Stimulated activated memory B cell treated with anti-CD40 and anti-IgM and Interleukin-4, amounts not matched to agents 10 μg/mL and 1 μg/mL and 100 μg/mL, for 72 hours (primary cell): Measurements from ENCODE around the gene UNC13C.

Experiments
- ATAC-seq: fragments of 150-1000 bp; cut with Tn5 transposase; 2 replicates; pipeline ENCODE4 v1.10.0; 2021
- H3K27ac Mint-ChIP-seq: one replicate; pipeline ENCODE4 v1.8.0; 2022; ENCODE audit warnings: mild to moderate bottlenecking, mixed read lengths
- H3K27me3 Mint-ChIP-seq: one replicate; pipeline ENCODE4 v1.8.0; 2022; ENCODE audit warnings: mixed read lengths
- H3K36me3 Mint-ChIP-seq: one replicate; pipeline ENCODE4 v1.8.0; 2022; ENCODE audit warnings: mixed read lengths
- H3K4me1 Mint-ChIP-seq: one replicate; pipeline ENCODE4 v1.8.0; 2022; ENCODE audit warnings: mixed read lengths
- H3K4me3 Mint-ChIP-seq: one replicate; pipeline ENCODE4 v1.8.0; 2022; ENCODE audit warnings: mild to moderate bottlenecking, moderate library complexity, mixed read lengths
- H3K9me3 Mint-ChIP-seq: one replicate; pipeline ENCODE4 v1.8.0; 2022; ENCODE audit warnings: mixed read lengths

Gene UNC13C

DNA sequence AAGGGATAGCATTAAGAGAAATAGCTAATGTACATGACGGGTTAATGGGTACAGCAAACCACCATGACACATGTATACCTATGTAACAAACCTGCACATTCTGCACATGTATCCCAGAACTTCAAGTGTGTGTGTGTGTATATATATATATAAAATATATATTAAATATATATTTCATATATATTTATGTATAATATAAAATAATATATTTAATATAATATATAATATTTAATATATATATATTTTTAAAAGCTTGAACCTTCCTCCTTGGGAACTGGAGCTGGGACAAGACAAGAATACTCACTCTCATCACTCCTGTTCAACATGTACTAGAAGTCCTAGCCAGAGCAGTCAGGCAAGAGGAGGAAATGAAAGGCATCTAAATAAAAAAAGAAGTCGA is 149.3 kb downstream of the UNC13C start:
- H3K27me3 Mint-ChIP-seq, result no peaks in the 10 kb centered on the region
- no peaks in the 10 kb centered on the region for H3K4me1 Mint-ChIP-seq
- H3K9me3 Mint-ChIP-seq, result peaks cover 3% of the 10 kb centered on the region
- no peak for ATAC-seq
- no peak overlapping the region for H3K27ac Mint-ChIP-seq
- H3K36me3 Mint-ChIP-seq, result no peaks in the 10 kb centered on the region
- H3K4me3 Mint-ChIP-seq, result no peak overlapping the region

DNA sequence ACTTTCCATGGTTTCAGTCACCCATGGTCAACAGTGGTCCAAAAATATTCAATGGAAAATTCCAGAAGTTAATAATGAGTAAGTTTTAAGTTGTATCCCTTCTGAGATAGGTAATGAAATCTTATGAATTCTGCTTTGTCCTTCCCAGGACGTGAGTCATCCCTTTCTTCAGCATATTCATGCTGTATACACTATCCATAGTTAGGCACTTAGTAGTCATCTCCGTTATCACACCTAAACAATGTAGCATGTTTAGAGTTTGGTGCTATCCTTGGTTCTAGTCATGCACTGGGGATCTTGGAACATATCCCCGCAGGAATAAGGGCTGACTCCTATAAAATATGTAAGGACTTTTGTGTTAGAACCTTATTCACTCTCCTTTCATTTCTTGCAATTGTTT is 153.2 kb downstream of the UNC13C start:
- Mint-ChIP-seq H3K4me1 (no peaks in the 10 kb centered on the region), H3K27ac (no peak overlapping the region), H3K36me3 (no peaks in the 10 kb centered on the region), H3K9me3 (peaks cover 3% of the 10 kb centered on the region), H3K4me3 (no peak overlapping the region), H3K27me3 (no peaks in the 10 kb centered on the region)
- no peak for ATAC-seq

DNA sequence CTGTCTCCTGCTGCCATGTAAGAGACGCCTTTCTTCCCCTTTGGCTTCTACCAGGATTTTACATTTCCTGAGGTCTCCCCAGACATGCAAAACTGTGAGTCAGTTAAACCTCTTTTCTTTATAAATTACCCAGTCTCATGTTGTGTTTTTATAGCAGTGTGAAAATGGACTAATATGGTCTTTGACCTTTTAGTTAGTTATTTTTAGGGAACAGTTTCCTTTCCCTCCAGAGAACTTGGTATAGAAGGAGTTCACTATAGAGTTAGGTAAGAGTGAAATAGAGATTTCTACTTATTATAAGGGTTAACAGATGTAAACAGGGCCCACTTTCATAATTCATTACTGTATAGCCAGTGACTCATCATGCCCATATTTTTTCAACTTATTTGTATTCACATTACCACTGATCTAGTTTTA is 170.9 kb downstream of the UNC13C start:
- Mint-ChIP-seq H3K27ac (no peak overlapping the region), H3K27me3 (no peaks in the 10 kb centered on the region), H3K9me3 (peaks cover 3% of the 10 kb centered on the region), H3K36me3 (no peaks in the 10 kb centered on the region), H3K4me1 (no peaks in the 10 kb centered on the region), H3K4me3 (no peak overlapping the region)
- ATAC-seq, result no peak

DNA sequence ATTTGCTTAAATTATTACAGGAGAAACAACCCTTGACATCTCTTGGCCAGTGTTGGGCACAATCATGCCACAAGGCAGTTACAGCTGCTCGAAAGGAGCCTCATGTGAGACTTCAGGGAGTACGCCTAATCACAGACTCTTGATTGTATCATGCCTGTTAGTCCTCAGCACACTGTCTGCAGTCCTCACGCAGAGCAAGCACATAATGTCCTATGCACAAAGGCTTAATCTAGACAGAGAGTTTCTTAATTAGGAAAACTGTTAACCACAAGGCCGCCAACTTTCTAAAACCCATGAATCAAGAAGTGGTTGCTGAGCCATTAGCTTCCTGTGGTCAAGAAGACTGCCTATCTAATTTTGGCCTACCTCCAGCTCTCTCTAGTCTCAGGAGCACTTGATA is 172.0 kb downstream of the UNC13C start:
- H3K36me3 Mint-ChIP-seq, result no peaks in the 10 kb centered on the region
- no peak overlapping the region for H3K27ac Mint-ChIP-seq
- no peaks in the 10 kb centered on the region for H3K27me3 Mint-ChIP-seq
- H3K4me3 Mint-ChIP-seq, result no peak overlapping the region
- peaks cover 3% of the 10 kb centered on the region for H3K9me3 Mint-ChIP-seq
- H3K4me1 Mint-ChIP-seq, result no peaks in the 10 kb centered on the region
- no peak for ATAC-seq

DNA sequence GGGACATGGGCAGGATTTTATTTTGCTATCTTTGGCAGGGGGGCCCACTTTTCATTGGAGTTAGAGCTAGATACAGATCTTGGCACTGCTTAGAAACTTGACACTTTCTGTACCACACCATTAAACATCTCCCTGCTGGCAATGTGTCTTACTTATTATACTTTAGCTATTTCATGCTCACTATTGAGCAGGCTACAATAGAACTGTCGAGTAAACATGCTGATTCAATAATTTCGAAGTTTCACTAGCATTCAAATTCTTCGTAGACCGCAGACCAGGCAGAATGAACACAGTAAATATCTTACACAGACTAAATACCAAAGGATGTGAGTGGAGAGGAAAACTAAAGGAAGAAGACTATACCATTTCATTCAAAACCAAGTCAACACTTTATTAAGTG is 180.8 kb downstream of the UNC13C start:
- H3K4me1 Mint-ChIP-seq, result no peaks in the 10 kb centered on the region
- no peak for ATAC-seq
- no peaks in the 10 kb centered on the region for H3K36me3 Mint-ChIP-seq
- no peak overlapping the region for H3K27ac Mint-ChIP-seq
- no peaks in the 10 kb centered on the region for H3K9me3 Mint-ChIP-seq
- no peak overlapping the region for H3K4me3 Mint-ChIP-seq
- no peaks in the 10 kb centered on the region for H3K27me3 Mint-ChIP-seq

DNA sequence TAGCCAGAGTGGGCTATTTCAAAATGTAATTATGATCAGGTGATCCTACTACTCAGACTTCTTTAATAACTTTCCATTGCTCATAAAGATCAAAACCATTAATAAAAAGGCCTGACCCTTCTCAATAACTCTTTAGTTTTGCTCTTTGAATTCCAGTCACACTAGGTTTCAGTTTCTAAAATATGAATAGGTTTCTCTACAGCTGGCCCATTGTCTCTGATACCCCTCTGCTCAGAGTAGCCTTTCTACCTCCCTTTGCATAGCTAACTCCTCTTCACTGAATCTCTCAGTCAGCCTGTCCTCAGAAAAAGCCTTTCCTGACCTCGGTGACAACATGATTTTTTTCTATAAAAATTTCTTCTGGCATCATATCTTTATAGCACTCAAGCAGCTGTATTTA is 209.1 kb downstream of the UNC13C start:
- H3K9me3 Mint-ChIP-seq, result peaks cover 9% of the 10 kb centered on the region
- no peak for ATAC-seq
- no peaks in the 10 kb centered on the region for H3K4me1 Mint-ChIP-seq
- H3K27ac Mint-ChIP-seq, result no peak overlapping the region
- H3K4me3 Mint-ChIP-seq, result no peak overlapping the region
- H3K27me3 Mint-ChIP-seq, result no peaks in the 10 kb centered on the region
- no peaks in the 10 kb centered on the region for H3K36me3 Mint-ChIP-seq

DNA sequence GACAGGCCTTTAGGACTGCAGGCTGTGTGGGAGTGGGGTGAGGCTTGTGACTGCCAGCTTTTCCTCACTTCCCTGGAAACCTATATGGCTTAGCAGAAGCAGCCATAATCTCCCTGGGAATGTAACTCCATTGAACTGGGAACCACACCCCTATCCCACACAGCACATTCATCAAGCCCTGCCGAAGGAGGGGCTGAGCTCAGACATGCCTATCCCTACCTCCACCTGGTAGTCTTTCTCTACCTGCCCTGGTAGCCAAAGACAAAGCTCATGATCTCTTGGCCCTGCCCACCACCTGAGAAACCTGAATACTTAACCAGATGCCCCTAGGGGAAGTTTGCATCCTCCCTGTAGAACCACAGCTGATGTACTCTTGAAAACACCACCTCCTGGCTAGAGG is 219.8 kb downstream of the UNC13C start:
- Mint-ChIP-seq H3K36me3 (no peaks in the 10 kb centered on the region), H3K9me3 (peaks cover 11% of the 10 kb centered on the region), H3K4me1 (no peaks in the 10 kb centered on the region), H3K27me3 (no peaks in the 10 kb centered on the region), H3K4me3 (no peak overlapping the region), H3K27ac (no peak overlapping the region)
- no peak for ATAC-seq

DNA sequence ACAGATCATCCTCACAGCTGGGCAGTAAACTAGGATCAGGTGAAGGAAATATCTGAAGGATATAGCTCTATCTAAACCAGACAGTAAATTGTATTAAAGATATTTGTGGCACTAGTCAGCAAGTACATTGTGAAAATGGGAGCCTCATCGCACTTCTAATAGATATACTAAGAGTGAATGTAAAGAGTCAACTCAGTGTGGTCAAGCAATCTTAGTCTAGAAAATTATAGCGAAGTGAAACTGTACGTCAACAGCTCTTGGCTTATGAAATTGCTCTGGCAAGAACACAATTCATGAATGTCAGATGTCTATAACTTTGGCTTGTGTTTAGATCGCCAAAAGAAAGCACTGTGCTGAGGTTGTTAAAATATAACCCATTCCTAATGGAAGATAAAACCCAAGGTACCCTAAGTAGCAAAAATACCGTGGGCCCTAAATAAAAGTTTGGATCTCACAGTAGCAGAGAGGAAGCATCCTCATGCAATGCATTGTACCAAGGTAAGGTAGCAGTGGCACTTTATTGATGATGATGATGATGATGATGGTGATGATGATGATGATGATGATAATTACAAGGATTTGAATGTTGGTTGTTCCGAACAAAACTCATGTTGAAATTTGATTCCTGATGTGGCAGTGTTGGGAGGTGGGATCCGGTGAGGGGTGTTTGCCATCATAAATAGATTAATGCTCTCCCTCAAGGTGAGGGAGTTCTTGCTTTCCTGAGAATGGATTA is 228.5 kb downstream of the UNC13C start:
- no peak for ATAC-seq
- Mint-ChIP-seq H3K4me3 (no peak overlapping the region), H3K9me3 (peaks cover 4% of the 10 kb centered on the region), H3K27ac (no peak overlapping the region), H3K36me3 (no peaks in the 10 kb centered on the region), H3K27me3 (no peaks in the 10 kb centered on the region), H3K4me1 (no peaks in the 10 kb centered on the region)

DNA sequence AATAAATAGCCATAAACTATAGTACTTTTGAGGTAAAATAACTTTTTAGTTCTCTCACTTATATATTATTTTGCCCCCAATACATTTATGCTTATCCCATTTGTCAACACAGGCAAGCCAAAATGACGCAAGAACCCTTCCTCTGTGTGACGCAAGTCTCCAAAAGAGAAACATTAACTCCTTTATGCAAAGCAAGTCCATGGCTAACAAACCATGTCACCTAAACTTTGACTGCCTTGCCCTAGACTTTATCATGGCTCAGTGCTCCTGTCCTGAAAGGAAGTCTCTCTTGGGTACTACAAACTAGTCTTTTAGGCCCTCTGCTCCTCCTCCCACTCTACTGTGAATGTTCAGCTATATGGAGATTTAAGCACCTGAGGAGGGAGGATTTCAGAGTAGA is 230.5 kb downstream of the UNC13C start:
- Mint-ChIP-seq H3K4me3 (no peak overlapping the region), H3K4me1 (no peaks in the 10 kb centered on the region), H3K27ac (no peak overlapping the region), H3K27me3 (no peaks in the 10 kb centered on the region), H3K9me3 (no peaks in the 10 kb centered on the region), H3K36me3 (no peaks in the 10 kb centered on the region)
- ATAC-seq, result no peak

DNA sequence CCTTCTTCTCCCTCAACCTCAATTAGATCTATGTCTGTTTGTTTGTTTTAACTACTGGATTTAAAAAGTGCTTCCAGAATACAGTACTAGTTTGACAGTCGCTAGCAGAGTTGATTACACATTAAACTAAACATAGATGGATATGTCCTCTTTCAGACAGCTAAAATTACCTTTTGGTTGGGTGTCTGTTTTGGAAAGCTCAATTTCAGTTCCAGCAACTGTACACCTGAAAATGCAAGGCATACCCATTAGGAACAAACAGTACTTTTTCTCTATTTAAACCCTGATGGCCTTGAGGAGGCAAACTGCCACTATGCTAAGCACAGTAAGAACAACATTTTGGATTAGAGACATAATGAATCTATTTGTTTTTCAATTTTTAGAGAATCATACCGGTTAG is 234.4 kb downstream of the UNC13C start:
- H3K4me3 Mint-ChIP-seq, result no peak overlapping the region
- H3K27ac Mint-ChIP-seq, result no peak overlapping the region
- no peaks in the 10 kb centered on the region for H3K4me1 Mint-ChIP-seq
- no peaks in the 10 kb centered on the region for H3K27me3 Mint-ChIP-seq
- ATAC-seq, result no peak
- no peaks in the 10 kb centered on the region for H3K9me3 Mint-ChIP-seq
- no peaks in the 10 kb centered on the region for H3K36me3 Mint-ChIP-seq

DNA sequence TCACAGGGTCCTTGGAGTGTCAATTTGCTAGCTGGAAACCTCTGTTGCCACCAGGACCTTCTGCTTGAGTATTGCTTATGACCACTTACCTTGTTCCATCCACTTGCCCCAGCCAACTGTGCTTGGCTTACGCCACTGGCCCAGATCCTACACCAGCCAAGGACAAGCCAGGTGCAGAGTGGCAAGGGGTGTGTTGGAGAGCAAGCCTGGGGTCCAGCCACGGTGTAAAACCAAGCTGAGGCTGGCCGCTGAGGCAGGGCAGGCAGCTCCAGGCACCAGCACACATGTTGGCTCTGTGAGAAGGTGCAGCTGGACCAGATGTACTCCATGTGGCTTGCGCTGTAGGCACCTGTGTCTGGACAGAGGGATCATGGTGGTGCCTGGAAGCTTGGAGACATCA is 248.2 kb downstream of the UNC13C start:
- H3K4me3 Mint-ChIP-seq, result no peak overlapping the region
- H3K36me3 Mint-ChIP-seq, result no peaks in the 10 kb centered on the region
- ATAC-seq, result no peak
- no peak overlapping the region for H3K27ac Mint-ChIP-seq
- H3K4me1 Mint-ChIP-seq, result no peaks in the 10 kb centered on the region
- peaks cover 23% of the 10 kb centered on the region for H3K9me3 Mint-ChIP-seq
- no peaks in the 10 kb centered on the region for H3K27me3 Mint-ChIP-seq

DNA sequence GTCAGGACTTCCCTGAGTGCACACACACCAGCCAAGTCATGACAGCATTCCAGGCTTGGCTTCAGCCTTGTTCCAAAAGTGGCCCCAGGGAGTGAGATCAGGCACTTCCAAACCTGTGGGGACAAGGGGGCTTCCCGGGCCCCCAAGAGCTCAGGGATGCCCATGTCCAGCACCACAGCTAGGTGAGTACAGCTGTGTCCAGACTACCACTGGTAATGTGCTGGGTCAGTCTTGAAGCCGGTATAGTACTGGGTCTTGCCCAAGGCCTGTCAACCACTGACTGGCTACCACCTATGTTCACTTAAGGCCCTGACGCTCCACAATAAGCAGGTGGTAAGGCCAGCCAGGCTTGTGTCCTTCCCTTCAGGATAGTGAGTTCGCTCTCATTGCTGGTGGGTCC is 249.3 kb downstream of the UNC13C start:
- H3K4me3 Mint-ChIP-seq, result no peak overlapping the region
- no peak for ATAC-seq
- no peaks in the 10 kb centered on the region for H3K36me3 Mint-ChIP-seq
- H3K27me3 Mint-ChIP-seq, result no peaks in the 10 kb centered on the region
- H3K27ac Mint-ChIP-seq, result no peak overlapping the region
- H3K4me1 Mint-ChIP-seq, result no peaks in the 10 kb centered on the region
- peaks cover 23% of the 10 kb centered on the region for H3K9me3 Mint-ChIP-seq

DNA sequence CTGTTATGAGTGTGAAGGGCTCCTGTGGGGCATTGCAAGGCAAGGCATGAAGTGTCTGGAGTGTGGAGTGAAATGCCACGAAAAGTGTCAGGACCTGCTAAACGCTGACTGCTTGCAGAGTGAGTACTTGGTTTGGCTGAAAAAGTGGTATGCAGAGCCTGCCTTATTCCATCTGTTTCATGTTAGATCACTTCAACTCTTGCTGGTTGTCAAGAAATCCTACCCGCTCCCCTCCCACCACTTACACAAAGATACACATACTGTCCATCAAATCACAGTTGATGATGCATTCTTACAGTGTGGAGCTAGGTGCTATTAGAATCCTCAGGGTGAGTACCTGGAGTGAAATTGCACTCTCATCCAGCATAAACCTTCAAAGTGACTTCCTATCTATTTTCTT is 272.1 kb downstream of the UNC13C start:
- Mint-ChIP-seq H3K4me3 (no peak overlapping the region), H3K27ac (no peak overlapping the region), H3K4me1 (no peaks in the 10 kb centered on the region), H3K36me3 (no peaks in the 10 kb centered on the region), H3K9me3 (no peaks in the 10 kb centered on the region), H3K27me3 (no peaks in the 10 kb centered on the region)
- ATAC-seq, result no peak

DNA sequence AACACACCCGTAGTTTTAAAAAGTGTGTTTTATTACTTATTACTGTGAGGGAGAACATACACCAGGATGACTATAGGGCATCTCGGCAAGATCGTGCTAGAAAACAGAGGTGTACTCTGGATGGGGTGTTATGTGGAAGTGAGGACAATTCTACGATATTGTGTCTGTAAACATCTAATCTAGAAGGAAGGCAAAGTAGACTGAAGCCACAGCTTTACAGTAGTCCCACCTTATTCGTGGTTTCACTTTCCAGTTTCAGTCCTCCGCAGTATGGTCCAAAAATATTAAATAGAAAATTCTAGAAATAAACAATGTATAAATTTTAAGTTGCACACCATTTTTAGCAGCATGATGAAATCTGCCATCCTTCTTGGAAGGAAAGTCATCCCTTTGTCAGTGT is 277.9 kb downstream of the UNC13C start:
- Mint-ChIP-seq H3K36me3 (no peaks in the 10 kb centered on the region), H3K27me3 (no peaks in the 10 kb centered on the region), H3K27ac (no peak overlapping the region), H3K9me3 (no peaks in the 10 kb centered on the region), H3K4me3 (no peak overlapping the region), H3K4me1 (no peaks in the 10 kb centered on the region)
- no peak for ATAC-seq

DNA sequence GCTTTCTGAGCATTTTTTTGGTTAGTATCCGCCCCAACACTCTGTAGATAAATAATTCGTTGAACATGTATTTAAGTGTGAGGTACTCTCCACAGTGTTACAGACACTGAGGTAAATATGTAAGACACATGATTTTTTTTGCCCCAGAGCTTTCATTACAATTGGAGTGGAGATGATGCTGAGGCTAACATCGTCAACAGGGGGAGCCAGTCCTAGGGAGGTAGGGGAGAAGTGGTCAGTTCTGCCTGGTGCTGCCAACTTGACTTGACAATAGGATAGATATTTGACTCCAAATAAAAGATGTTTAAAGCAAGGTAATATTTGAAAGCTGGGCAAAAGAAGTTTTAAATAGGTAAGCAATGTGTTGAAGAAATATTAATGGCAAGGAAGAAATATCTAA is 295.7 kb downstream of the UNC13C start:
- Mint-ChIP-seq H3K4me1 (no peaks in the 10 kb centered on the region), H3K27ac (no peak overlapping the region), H3K27me3 (no peaks in the 10 kb centered on the region), H3K36me3 (no peaks in the 10 kb centered on the region), H3K9me3 (no peaks in the 10 kb centered on the region), H3K4me3 (no peak overlapping the region)
- no peak for ATAC-seq

DNA sequence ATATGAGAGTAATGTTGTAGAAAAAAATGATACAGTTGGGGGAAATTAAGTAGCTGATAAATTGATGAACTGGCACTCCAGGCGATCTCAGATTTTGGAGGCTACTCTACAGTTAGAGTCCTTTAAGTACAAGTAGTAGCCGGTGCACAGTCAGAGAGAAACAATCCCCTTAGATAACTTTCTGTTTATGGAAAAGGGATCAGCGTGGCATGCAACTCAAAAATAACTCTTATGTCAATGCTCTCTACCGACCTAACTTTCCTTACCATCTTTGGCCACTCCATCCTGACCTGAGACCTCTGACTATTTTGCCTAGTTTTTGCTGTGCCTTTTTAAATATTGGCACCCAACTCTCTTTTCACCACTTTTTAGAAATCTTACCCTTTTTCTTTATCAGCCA is 299.6 kb downstream of the UNC13C start:
- no peaks in the 10 kb centered on the region for H3K9me3 Mint-ChIP-seq
- no peak overlapping the region for H3K4me3 Mint-ChIP-seq
- no peaks in the 10 kb centered on the region for H3K36me3 Mint-ChIP-seq
- no peaks in the 10 kb centered on the region for H3K27me3 Mint-ChIP-seq
- ATAC-seq, result no peak
- no peak overlapping the region for H3K27ac Mint-ChIP-seq
- no peaks in the 10 kb centered on the region for H3K4me1 Mint-ChIP-seq

DNA sequence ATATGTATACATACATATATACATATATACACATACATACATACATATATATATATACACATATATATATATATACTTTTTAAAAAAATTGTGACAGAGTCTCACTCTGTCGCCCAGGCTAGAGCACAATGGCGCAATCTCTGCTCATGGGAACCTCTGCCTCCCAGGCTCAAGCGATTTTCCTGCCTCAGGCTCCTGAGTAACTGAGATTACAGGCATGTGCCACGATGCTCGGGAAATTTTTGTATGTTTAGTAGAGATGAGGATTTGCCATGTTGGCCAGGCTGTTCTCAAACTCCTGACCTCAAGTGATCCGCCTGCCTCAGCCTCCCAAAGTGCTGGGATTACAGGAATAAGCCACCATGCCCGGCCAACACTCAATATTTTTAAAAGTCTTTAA is 302.5 kb downstream of the UNC13C start:
- Mint-ChIP-seq H3K4me1 (no peaks in the 10 kb centered on the region), H3K4me3 (no peak overlapping the region), H3K36me3 (no peaks in the 10 kb centered on the region), H3K27me3 (no peaks in the 10 kb centered on the region), H3K9me3 (no peaks in the 10 kb centered on the region), H3K27ac (no peak overlapping the region)
- ATAC-seq, result no peak
